D721Med (cell line): ENCODE measurements around the gene PSMA2.

Source experiments
- DNase-seq: peaks from one replicate; pipeline ENCODE4 v3.0.0; 2011; ENCODE audit warnings: low spot score; ENCODE audit not compliant: insufficient read length
- FAIRE-seq: peaks from 2 replicates; lab custom pipeline; 2011; peaks lifted over from hg19 to GRCh38; lab: Jason Lieb, UNC
- TF ChIP-seq, protein P1 (sequence below): IDR thresholded peaks from 2 replicates; pipeline ENCODE4 v1.5.1; 2012; ENCODE audit warnings: mild to moderate bottlenecking, control low read depth; ENCODE audit not compliant: insufficient read depth; ENCODE audit errors: missing control alignments

PSMA2 gene

DNA sequence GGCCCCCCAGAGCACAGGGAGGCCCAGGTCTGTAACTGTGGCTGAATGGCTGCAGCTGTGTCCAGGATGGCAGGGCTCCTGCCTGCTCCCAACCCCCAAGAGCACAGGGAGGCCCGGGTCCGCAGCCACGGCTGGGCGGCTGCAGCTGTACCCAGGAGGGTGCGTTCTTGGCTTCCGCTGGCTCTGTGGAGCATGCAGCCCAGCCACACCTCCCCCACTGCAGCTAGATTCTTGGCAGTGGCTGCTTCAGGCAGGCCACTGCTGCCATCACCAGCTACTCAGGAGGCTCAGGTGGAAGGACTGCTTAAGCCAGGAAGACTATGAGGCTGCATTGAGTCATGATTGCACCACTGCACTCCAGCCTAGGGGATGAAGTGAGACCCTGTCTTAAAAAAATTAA lies 48.0 kb downstream of the PSMA2 start:
- FAIRE-seq (no peak), DNase-seq (no peak)
- TF ChIP-seq, protein P1, sequence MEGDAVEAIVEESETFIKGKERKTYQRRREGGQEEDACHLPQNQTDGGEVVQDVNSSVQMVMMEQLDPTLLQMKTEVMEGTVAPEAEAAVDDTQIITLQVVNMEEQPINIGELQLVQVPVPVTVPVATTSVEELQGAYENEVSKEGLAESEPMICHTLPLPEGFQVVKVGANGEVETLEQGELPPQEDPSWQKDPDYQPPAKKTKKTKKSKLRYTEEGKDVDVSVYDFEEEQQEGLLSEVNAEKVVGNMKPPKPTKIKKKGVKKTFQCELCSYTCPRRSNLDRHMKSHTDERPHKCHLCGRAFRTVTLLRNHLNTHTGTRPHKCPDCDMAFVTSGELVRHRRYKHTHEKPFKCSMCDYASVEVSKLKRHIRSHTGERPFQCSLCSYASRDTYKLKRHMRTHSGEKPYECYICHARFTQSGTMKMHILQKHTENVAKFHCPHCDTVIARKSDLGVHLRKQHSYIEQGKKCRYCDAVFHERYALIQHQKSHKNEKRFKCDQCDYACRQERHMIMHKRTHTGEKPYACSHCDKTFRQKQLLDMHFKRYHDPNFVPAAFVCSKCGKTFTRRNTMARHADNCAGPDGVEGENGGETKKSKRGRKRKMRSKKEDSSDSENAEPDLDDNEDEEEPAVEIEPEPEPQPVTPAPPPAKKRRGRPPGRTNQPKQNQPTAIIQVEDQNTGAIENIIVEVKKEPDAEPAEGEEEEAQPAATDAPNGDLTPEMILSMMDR = no peak

DNA sequence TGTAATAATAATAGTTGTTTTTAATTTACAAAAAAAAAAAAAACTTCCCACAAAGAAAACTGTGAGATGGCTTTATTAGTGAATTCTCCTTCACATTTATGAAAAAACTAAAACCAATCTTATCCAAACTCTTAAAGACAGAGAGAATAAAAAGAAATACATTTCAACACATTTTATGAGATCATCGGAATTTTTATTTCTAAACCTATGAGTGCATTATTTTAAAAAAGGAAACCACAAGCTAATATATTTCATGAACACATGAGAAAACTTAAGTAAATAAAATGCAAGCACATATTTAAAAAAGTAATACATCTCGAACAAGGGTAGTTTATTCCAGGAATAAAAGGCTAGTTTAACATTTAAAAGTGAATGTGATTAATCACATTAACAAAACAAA lies 51.6 kb downstream of the PSMA2 start:
- no peak for FAIRE-seq
- TF ChIP-seq, protein P1 = no peak
- DNase-seq = no peak

DNA sequence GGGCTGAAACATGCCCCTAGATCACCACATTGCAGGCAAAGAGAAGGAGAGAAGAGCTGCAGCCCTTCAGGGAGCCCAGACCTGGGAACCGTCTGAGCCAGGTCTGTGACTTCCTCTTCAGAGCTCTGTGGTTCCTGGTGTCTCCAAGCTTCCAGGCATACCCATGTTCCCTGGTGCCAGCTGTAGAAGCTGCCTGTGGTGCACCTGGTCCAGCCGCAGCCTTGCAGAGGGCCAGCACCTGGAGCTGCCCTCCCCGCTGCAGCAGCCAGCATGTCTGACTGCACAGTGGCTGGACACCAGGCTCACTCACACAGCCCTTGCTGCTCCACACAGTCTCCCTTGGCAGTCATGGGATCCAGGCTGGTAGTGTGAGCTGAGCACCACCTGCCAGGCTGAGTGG lies 53.7 kb downstream of the PSMA2 start:
- TF ChIP-seq, protein P1 = no peak
- no peak for DNase-seq
- no peak for FAIRE-seq

DNA sequence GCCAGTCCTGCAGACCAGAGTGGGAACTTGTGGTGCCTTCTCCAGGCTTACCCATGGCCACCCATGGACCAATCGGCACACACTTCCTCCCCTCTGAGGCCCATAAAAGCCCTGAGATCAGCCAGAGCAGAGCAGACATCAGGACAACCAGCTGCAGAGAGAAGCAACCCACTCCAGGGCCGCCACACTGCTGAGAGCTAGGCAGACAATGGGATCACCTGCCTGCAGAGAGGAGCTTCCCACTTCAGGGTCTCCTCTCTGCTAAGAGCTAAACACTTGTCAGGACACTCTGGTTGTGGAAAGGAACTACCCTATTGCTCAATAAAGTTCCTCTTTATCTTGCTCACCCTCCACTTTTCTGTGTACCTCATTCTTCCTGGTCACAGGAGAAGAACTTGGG lies 54.1 kb downstream of the PSMA2 start:
- FAIRE-seq = no peak
- no peak for DNase-seq

DNA sequence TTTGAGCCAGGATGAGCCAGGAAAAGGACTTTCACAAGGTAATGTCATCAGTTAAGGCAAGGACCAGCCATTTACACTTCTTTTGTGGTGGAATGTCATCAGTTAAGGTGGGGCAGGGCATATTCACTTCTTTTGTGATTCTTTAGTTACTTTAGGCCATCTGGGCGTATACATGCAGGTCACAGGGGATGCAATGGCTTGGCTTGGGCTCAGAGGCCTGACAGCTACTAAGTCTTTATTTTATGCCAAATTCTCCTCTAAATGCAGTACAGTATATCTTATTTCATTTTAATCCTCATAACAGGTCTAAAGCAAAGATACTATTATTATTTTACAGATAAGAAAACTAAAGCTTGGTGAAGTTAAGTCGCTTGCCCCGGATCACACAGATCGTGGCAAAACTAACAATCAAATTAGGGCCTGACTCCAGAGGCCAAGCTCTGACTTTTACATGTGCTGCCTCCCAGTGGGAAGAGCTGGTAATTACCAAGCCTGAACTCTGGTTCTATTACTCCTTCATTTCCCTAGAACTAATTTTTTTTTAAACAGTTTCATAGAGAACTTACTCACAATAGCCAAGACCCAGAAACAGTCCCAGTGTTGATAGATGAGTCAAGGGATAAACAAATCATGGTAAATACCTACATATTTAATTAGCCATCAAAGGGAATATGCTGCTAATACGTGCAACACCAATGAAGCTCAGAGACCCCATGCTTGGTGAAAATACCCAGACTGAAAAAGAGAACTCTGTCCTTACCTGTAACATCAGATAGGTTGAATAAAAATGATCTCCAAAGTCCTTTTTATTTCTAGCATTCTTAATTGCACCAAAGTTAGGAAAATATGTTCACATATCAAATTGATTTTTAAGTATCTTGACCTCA lies 55.5 kb downstream of the PSMA2 start:
- FAIRE-seq (no peak), DNase-seq (peak; percentile 28)
- TF ChIP-seq, protein P1 = peak; percentile 65

More for the DNA sequence above, 54.1 kb downstream of the PSMA2 start:
- TF ChIP-seq, protein P1 = no peak

DNA sequence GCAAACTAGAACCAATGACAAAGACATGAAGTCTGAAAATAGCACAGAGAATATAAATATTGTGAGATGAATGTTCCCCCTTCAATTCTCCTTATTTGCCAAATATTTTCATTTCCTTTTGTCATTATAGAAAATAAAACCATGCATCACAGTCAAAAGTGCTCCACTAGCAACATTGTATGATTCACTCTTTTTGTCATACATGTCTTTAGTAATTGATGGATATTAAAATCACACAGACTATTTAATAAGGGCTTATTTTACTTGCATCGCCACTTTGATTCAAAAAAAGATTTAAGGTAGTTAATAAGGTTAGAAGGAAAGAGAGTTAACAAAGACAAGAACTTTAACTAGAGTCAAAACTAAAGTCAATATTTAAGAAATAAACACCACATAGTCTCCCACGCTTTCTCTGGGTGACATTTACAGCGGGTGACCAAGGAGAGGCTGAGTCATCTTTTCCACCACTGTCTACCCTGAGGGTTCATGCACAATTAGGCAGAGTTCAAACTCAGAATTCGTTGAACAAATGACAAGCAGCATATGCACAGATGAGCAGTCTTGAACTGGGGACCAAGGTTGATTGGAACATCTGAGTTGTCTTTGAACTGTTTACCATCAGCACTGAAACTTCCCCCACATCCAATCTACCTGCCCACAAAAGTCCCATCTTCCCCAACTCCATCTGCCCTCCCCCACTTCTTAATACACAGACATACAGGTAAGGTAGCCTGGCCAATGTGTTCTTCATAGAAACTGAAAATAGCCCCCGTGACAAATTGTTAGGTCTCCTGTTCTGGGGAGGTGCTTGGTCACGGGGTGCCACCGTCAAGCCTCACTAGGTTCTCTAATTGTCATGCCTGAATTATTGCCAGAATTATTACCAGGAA lies 62.6 kb downstream of the PSMA2 start:
- FAIRE-seq = no peak
- DNase-seq = no peak
- TF ChIP-seq, protein P1 = no peak

DNA sequence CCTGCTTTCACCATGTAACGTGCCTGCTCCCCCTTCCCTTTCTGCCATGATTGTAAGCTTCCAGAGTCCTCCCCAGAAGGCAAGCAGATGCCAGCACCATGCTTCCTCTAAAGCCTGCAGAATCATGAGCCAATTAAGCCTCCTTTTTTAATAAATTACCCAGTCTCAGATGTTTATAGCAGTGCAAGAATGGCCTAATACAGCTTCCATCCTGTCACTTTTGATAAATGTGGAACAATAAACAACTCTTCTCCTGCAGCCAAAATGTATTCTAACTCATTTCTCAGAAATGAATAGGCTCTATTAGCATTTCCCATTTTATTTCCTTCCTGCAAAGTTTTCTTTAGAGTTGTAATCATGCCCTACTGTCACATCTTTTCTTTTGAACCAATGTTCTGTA lies 63.5 kb downstream of the PSMA2 start:
- TF ChIP-seq, protein P1 = no peak
- DNase-seq = no peak
- no peak for FAIRE-seq
